ENCODE results near the gene GMCL1. TPM values are rescaled to one million over a fixed set of nuclear protein-coding genes. Genes with fewer than 3 reads are reported as not detected.
A peak's percentile ranks its signal among the peaks of the same experiment; 100 is the strongest.

Gene GMCL1
- total and polyA plus RNA-seq, 2 of the 13 experiments (the other 11 are each of a cell fraction or from before 2014, with no cell fraction given) = 18.7 to 24.0 TPM

- TF ChIP-seq ZFYVE20 (CRISPR knock-in tag; IDR thresholded peaks at IDR 0.05; ENCODE audit: borderline replicate concordance, low read depth) (no peak; the same call in 1 of the 2 replicates), CHCHD3 (CRISPR knock-in tag; IDR thresholded peaks at IDR 0.05) (peak; percentile 86; the same call in 1 of the 2 replicates), NCOA5 (CRISPR knock-in tag; IDR thresholded peaks at IDR 0.05) (no peak), ZC3H13 (CRISPR knock-in tag; IDR thresholded peaks at IDR 0.05) (peak; percentile 97), RXRB (CRISPR knock-in tag; IDR thresholded peaks at IDR 0.05; ENCODE audit: borderline replicate concordance) (no peak), ZNF75D (CRISPR knock-in tag; IDR thresholded peaks at IDR 0.05; ENCODE audit: borderline replicate concordance) (peak; percentile 86; the same call in 1 of the 2 replicates), ARNT (IDR thresholded peaks at IDR 0.05) (no peak), HOXA5 (CRISPR knock-in tag; IDR thresholded peaks at IDR 0.05) (peak; percentile 97), KDM4B (CRISPR knock-in tag; IDR thresholded peaks at IDR 0.05) (peak; percentile 86), ZNF616 (CRISPR knock-in tag; IDR thresholded peaks at IDR 0.05; ENCODE audit: low read depth) (peak; percentile 84), CEBPB (IDR thresholded peaks at IDR 0.05; ENCODE audit: borderline replicate concordance, low read depth, low read length) (peak; percentile 88), TFDP2 (CRISPR knock-in tag; IDR thresholded peaks at IDR 0.05) (peak; percentile 72), YEATS2 (CRISPR knock-in tag; IDR thresholded peaks at IDR 0.05; ENCODE audit: borderline replicate concordance) (peak; percentile 71), KDM2A (CRISPR knock-in tag; IDR thresholded peaks at IDR 0.05; ENCODE audit: borderline replicate concordance, low read depth) (peak; percentile 98), GFI1 (CRISPR knock-in tag; IDR thresholded peaks at IDR 0.05; ENCODE audit: borderline replicate concordance) (peak; percentile 85), ATF6 (CRISPR knock-in tag; conservative IDR thresholded peaks at IDR 0.05) (no peak), REXO4 (CRISPR knock-in tag; IDR thresholded peaks at IDR 0.05; ENCODE audit: borderline replicate concordance) (peak; percentile 92), ZNF781 (CRISPR knock-in tag; IDR thresholded peaks at IDR 0.05; ENCODE audit: borderline replicate concordance, not compliant biosample characterization) (peak; percentile 98), ZNF383 (CRISPR knock-in tag; IDR thresholded peaks at IDR 0.05; ENCODE audit: borderline replicate concordance) (peak; percentile 87; the same call in 1 of the 2 replicates), ETV6 (CRISPR knock-in tag; conservative IDR thresholded peaks at IDR 0.05) (peak; percentile 84), SOX6 (IDR thresholded peaks at IDR 0.05) (no peak), SOX6 (CRISPR knock-in tag; IDR thresholded peaks at IDR 0.05) (peak; percentile 63), ARID3A (IDR thresholded peaks at IDR 0.05; ENCODE audit: low read depth, low read length) (no peak), ZNF567 (CRISPR knock-in tag; IDR thresholded peaks at IDR 0.05; ENCODE audit: borderline replicate concordance) (peak; percentile 93; the same call in 1 of the 2 replicates), TP53 (CRISPR knock-in tag; conservative IDR thresholded peaks at IDR 0.05) (peak; percentile 95; the same call in 1 of the 2 replicates), SP1 (IDR thresholded peaks at IDR 0.05) (peak; percentile 81; the same call in 1 of the 2 replicates), SP1 (CRISPR knock-in tag; IDR thresholded peaks at IDR 0.05) (peak; percentile 81)
These were observed 84.9 kb downstream of the GMCL1 start (continued) for GRCh38 chr2:69914164-69914949.
